Esophagus muscularis mucosa (tissue), 3 donors: ENCODE measurements around the gene TRAPPC12.
"Not testable (repeated sequence)": the region's sequence is repeated elsewhere in the genome, so short reads cannot be mapped to it uniquely, and the experiment has no call there.

Experiments used
- POLR2A ChIP-seq: fragments of 450-650 bp; IDR thresholded peaks from one replicate; pipeline ENCODE4 v1.6.1; 2017; ENCODE audit warnings: antibody characterized with exemption, moderate library complexity, mild to moderate bottlenecking, low read depth
- POLR2AphosphoS5 ChIP-seq, 2 donors: sonication (generic); formaldehyde crosslinking; IDR thresholded peaks; one replicate each; pipeline ENCODE4 v1.6.1; 2017; ENCODE audit warnings: antibody characterized with exemption in 2 of 2
- TF ChIP-seq, protein P1 (sequence below), 3 experiments: fragments of 200-600 bp in 2 of 3; fragments of 450-650 bp in 1 of 3; sonication (generic) in 2 of 3; IDR thresholded peaks; one replicate each; pipeline ENCODE4 v1.5.1; 2017 to 2019; ENCODE audit warnings: antibody characterized with exemption in 3 of 3, mild to moderate bottlenecking in 2 of 3, moderate library complexity in 1 of 3

DNA sequence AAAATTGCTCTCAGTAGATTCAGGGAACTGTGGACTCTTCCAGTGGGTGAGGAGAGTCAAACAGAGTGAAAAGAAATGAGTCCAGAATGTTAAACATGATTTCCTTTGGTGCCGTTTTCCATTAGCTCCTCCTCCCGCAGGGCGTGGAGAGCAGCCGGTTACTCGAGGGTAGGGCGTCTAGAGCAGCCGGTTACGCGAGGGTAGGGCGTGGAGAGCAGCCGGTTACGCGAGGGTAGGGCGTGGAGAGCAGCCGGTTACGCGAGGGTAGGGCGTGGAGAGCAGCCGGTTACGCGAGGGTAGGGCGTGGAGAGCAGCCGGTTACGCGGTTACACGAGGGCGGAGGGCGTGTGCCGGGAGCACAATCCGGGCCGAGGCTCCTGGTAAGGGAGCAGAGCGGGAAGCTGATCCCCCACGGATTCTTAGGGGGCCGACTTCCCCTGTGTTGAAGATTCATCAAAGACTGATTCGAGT, 69.0 kb downstream of the TRAPPC12 start:
- TF ChIP-seq, protein P1, sequence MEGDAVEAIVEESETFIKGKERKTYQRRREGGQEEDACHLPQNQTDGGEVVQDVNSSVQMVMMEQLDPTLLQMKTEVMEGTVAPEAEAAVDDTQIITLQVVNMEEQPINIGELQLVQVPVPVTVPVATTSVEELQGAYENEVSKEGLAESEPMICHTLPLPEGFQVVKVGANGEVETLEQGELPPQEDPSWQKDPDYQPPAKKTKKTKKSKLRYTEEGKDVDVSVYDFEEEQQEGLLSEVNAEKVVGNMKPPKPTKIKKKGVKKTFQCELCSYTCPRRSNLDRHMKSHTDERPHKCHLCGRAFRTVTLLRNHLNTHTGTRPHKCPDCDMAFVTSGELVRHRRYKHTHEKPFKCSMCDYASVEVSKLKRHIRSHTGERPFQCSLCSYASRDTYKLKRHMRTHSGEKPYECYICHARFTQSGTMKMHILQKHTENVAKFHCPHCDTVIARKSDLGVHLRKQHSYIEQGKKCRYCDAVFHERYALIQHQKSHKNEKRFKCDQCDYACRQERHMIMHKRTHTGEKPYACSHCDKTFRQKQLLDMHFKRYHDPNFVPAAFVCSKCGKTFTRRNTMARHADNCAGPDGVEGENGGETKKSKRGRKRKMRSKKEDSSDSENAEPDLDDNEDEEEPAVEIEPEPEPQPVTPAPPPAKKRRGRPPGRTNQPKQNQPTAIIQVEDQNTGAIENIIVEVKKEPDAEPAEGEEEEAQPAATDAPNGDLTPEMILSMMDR (IDR thresholded peaks at IDR 0.05): not testable (repeated sequence)
- TF ChIP-seq POLR2AphosphoS5 (IDR thresholded peaks at IDR 0.05); POLR2A: not testable (repeated sequence)
